T-helper 22 cell (primary cell): Measurements from ENCODE around the gene KRTAP23-1.

Experiments used
- DNase-seq: peaks from one replicate; pipeline ENCODE4 v3.0.0-alpha.2; 2020; ENCODE audit warnings: low read depth

Gene KRTAP23-1

DNA sequence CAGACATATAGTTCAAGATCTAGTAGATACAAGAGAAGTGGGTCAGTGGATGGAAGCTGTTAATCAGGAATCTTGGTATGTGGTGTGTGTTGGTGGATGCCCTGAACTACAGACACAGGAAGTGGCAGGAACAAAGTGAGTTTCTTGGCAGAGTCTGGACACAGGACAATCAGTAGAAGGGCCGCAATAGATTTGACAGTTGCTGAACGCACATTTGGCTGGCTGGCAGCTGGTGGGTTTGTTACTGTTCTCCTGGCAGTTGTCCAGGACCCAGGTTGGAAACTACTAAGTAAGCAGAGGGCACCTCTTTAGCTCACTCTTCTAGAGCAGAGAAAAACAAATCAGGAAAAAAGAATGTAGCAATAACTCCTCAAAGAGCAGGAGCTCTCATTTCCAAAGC is 41.5 kb downstream of the KRTAP23-1 start:
- DNase-seq: no peak

DNA sequence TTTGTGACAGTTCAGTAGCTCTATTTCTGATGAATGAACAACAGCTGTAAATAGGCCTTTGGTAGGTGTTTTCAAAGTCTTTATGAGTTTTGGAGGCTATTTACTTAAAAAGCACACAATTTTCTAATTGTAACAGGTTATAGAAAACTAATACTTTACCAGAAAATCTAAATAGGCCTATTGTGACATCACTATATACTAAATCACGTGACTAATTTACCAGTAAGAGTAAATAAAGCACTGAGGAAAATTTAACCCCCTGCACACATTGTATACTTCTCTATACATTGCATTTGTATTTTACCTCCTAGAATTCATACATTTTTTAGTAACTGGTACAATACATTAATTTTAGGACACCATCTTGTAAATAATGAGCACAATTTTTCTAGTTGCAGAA is 43.3 kb downstream of the KRTAP23-1 start:
- no peak for DNase-seq
